ENCODE results near the gene PRDM1.
"Not testable (repeated sequence)": the region's sequence is repeated elsewhere in the genome, so short reads cannot be mapped to it uniquely, and the experiment has no call there.

Gene PRDM1

DNA sequence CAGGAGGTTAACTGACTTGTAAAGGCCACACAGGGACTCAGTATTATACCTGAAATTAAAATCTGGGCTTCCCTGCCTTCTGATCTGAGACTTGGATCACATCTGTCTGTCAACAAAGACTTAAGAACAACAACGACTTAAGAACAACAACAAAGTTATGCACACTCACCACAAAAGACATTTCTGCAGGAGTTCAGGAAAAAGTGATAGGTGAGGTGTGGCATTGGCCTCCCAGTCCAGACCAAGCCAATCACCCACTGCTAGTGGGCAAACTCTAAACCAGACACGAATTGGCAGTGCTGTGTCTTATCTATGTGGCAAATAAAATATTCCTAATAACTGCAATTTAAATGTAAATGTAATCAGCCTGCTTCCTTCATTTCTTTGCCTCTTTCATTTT lies 61.3 kb downstream of the PRDM1 start:
- Histone ChIP-seq H3K27me3 (ENCODE audit: insufficient read depth, low read length) (no peaks in the 10 kb centered on the region), H3K27ac (ENCODE audit: low read length) (no peak overlapping the region), H3K36me3 (ENCODE audit: insufficient read depth, low read depth, low read length) (no peaks in the 10 kb centered on the region), H3K4me1 (ENCODE audit: insufficient read depth, low read length) (peaks cover 10% of the 10 kb centered on the region; the same call in 1 of the 2 replicates), H3K9ac (ENCODE audit: low read depth, low read length) (no peak overlapping the region), H3K4me3 (ENCODE audit: low read length) (no peak overlapping the region), H3K9me3 (ENCODE audit: insufficient read depth, low read depth, low read length) (no peaks in the 10 kb centered on the region)

DNA sequence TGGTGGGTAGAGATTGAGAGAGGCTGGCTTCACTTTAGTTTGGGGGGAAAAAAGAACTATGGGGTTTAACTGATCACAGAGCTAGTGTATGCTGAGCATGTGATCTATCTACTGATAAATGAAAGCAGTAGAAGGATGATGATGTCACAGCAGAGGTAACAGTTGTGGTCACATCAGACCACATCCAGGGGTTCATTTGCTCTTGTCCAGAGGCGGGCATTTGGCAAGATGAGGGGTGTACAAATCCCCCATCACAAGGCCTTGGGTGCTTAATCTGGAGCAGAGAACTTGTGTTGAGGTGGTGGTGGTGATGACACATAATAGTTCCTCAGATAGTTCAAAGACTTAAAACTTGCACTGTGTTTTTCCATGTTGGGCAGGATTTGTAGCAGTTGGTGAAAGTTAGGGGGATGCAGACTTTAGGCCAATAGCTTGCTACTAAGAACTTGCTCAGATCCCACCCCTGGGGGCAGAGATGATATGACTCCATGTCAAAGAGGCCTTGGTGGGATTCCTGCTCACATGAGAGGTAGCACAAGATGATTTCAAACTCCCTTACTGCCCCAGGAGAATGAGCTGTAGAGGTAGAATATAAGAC lies 63.4 kb downstream of the PRDM1 start:
- H3K27me3 ChIP-seq (ENCODE audit: insufficient read depth, low read length): no peaks in the 10 kb centered on the region
- H3K4me1 ChIP-seq (ENCODE audit: insufficient read depth, low read length): peaks cover 4% of the 10 kb centered on the region; the same call in 1 of the 2 replicates
- no peak overlapping the region for H3K27ac ChIP-seq (ENCODE audit: low read length)
- no peaks in the 10 kb centered on the region for H3K36me3 ChIP-seq (ENCODE audit: insufficient read depth, low read depth, low read length)
- no peak overlapping the region for H3K4me3 ChIP-seq (ENCODE audit: low read length)
- no peaks in the 10 kb centered on the region for H3K9me3 ChIP-seq (ENCODE audit: insufficient read depth, low read depth, low read length)
- no peak overlapping the region for H3K9ac ChIP-seq (ENCODE audit: low read depth, low read length)

- not testable (repeated sequence) for H3K9ac ChIP-seq (ENCODE audit: low read depth, low read length); H3K4me3 ChIP-seq (ENCODE audit: low read length); H3K36me3 ChIP-seq (ENCODE audit: insufficient read depth, low read depth, low read length); H3K27ac ChIP-seq (ENCODE audit: low read length); H3K4me1 ChIP-seq (ENCODE audit: insufficient read depth, low read length); H3K9me3 ChIP-seq (ENCODE audit: insufficient read depth, low read depth, low read length); H3K27me3 ChIP-seq (ENCODE audit: insufficient read depth, low read length)
Measured at GRCh38 chr6:106152476-106152875, 66.3 kb downstream of the PRDM1 start.

GRCh38 chr6:106152952-106153351 lies 66.8 kb downstream of the PRDM1 start:
- Histone ChIP-seq H3K9me3 (ENCODE audit: insufficient read depth, low read depth, low read length) (no peaks in the 10 kb centered on the region), H3K9ac (ENCODE audit: low read depth, low read length) (no peak overlapping the region), H3K4me1 (ENCODE audit: insufficient read depth, low read length) (peaks cover 9% of the 10 kb centered on the region), H3K27me3 (ENCODE audit: insufficient read depth, low read length) (no peaks in the 10 kb centered on the region), H3K27ac (ENCODE audit: low read length) (no peak overlapping the region), H3K4me3 (ENCODE audit: low read length) (no peak overlapping the region), H3K36me3 (ENCODE audit: insufficient read depth, low read depth, low read length) (no peaks in the 10 kb centered on the region)

GRCh38 chr6:106154326-106154725 lies 68.2 kb downstream of the PRDM1 start:
- Histone ChIP-seq H3K9ac (ENCODE audit: low read depth, low read length) (no peak overlapping the region), H3K36me3 (ENCODE audit: insufficient read depth, low read depth, low read length) (no peaks in the 10 kb centered on the region), H3K27ac (ENCODE audit: low read length) (no peak overlapping the region), H3K4me3 (ENCODE audit: low read length) (no peak overlapping the region), H3K9me3 (ENCODE audit: insufficient read depth, low read depth, low read length) (no peaks in the 10 kb centered on the region), H3K27me3 (ENCODE audit: insufficient read depth, low read length) (no peaks in the 10 kb centered on the region), H3K4me1 (ENCODE audit: insufficient read depth, low read length) (peaks cover 9% of the 10 kb centered on the region)

DNA sequence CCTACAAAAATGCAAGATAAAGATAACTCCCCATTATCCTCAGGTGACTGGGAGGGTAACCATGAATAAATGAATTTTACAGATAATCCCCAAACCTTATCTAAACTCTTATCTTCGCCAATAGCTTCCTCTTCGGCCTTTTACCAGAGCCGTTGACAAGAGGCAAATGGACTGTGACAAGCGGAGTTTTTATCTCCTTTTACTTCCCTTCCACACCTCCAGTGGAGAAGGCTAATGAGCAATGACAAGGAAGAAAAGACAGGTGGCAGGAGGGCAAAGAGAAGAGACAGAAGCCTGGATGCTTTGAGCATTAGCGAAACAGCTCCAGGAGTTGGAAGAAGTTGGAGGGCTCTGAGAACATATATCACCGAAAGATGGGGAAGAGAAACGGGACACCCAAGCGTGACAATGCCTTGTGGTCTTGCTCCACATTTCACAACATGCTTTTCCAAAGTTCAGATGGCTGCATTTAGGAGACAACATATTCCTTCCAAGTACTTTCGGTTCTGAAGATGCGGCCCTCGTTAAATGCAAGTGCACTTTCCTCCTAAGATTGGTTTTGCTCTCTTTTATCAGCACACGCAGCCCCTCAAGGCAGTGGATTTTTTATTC lies 69.2 kb downstream of the PRDM1 start:
- Histone ChIP-seq H3K4me1 (ENCODE audit: insufficient read depth, low read length) (peaks cover 9% of the 10 kb centered on the region), H3K9me3 (ENCODE audit: insufficient read depth, low read depth, low read length) (no peaks in the 10 kb centered on the region), H3K9ac (ENCODE audit: low read depth, low read length) (no peak overlapping the region), H3K27ac (ENCODE audit: low read length) (no peak overlapping the region), H3K4me3 (ENCODE audit: low read length) (no peak overlapping the region), H3K36me3 (ENCODE audit: insufficient read depth, low read depth, low read length) (no peaks in the 10 kb centered on the region), H3K27me3 (ENCODE audit: insufficient read depth, low read length) (no peaks in the 10 kb centered on the region)

GRCh38 chr6:106156413-106156812 lies 70.3 kb downstream of the PRDM1 start:
- no peaks in the 10 kb centered on the region for H3K9me3 ChIP-seq (ENCODE audit: insufficient read depth, low read depth, low read length)
- H3K27ac ChIP-seq (ENCODE audit: low read length): no peak overlapping the region
- H3K27me3 ChIP-seq (ENCODE audit: insufficient read depth, low read length): no peaks in the 10 kb centered on the region
- H3K9ac ChIP-seq (ENCODE audit: low read depth, low read length): no peak overlapping the region
- H3K36me3 ChIP-seq (ENCODE audit: insufficient read depth, low read depth, low read length): no peaks in the 10 kb centered on the region
- H3K4me3 ChIP-seq (ENCODE audit: low read length): no peak overlapping the region
- H3K4me1 ChIP-seq (ENCODE audit: insufficient read depth, low read length): peaks cover 9% of the 10 kb centered on the region

DNA sequence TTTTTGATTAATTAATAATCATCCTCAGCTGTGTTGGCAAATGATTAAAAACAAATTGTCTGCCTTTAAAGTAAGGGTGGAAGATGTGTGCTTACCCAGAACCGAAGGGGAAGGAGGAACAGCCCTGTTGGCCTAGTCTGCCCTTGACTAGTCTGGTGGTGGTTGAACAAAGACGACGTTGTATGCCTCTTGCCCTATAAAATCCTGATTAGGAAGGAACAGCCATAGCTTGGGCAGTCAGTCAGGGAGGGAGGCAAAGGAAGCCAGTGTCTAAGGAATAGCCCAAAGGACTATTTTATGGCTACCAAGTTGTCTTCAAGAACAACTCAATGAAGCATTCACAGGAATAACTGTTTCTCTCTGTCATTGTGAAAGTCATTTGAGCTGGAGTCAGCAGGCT lies 70.7 kb downstream of the PRDM1 start:
- Histone ChIP-seq H3K4me3 (ENCODE audit: low read length) (no peak overlapping the region), H3K27ac (ENCODE audit: low read length) (no peak overlapping the region), H3K9ac (ENCODE audit: low read depth, low read length) (no peak overlapping the region)

DNA sequence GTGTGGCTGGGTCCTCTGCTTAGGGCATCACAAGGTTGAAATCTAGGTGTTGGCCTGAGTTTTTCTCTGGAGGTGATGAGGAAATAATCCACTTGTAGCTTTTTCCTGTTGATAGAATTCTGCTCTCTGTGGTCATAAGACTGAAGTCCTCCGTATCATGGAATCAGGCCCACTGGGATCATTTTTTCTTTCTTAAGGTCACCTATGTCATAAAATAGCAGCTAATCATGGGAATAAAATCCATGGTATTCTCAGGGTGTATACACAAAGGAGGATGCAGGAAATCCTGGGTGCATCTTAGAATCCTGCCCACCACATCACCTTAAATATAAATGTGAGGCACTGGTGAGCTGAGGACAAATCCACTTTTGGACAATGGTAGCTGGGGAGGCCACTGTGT lies 72.7 kb downstream of the PRDM1 start:
- Histone ChIP-seq H3K9me3 (ENCODE audit: insufficient read depth, low read depth, low read length) (no peaks in the 10 kb centered on the region), H3K36me3 (ENCODE audit: insufficient read depth, low read depth, low read length) (no peaks in the 10 kb centered on the region), H3K27me3 (ENCODE audit: insufficient read depth, low read length) (no peaks in the 10 kb centered on the region), H3K4me3 (ENCODE audit: low read length) (no peak overlapping the region), H3K4me1 (ENCODE audit: insufficient read depth, low read length) (peaks cover 20% of the 10 kb centered on the region), H3K27ac (ENCODE audit: low read length) (no peak overlapping the region), H3K9ac (ENCODE audit: low read depth, low read length) (no peak overlapping the region)

More for the DNA sequence above, 70.7 kb downstream of the PRDM1 start:
- Histone ChIP-seq H3K9me3 (ENCODE audit: insufficient read depth, low read depth, low read length) (no peaks in the 10 kb centered on the region), H3K36me3 (ENCODE audit: insufficient read depth, low read depth, low read length) (no peaks in the 10 kb centered on the region), H3K4me1 (ENCODE audit: insufficient read depth, low read length) (peaks cover 9% of the 10 kb centered on the region), H3K27me3 (ENCODE audit: insufficient read depth, low read length) (no peaks in the 10 kb centered on the region)

All from iPS-20b (cell line).